ENCODE data around the gene SEMA3E.

Gene SEMA3E

DNA sequence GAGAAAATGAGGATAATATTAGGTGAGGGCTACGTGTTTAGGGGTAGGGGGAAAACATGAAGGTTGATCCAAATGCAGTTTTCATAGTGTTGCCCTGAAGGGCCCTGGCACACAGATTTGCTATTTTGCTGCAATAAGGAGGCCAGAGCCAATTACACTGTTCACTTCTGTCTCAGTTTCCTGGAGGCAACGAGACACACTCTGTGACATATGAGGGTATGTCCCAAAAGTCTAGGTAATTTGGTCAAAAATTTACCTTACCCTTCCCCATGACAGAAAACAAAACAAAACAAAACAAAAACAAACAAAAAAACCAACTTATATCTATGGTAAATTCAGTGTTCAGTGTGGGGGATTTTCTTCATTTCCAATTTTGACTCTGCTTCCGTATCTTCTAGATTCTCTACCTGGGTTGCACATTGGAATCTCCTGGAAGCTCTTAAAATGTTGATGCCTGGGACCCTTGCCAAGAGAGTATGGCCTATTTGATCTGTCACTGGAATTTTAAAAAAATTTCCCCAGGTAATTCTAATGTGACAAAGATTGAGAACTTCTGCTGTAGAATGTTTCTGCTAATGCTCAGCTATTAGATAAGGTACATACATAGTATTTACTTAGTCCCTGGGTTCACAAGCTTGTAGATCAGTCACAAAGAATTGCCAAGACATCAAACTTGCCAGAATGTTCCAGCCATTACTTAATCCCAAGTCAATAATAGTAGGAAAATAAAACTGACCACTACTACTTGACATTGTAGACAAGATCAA is 139.5 kb downstream of the SEMA3E start:
- H3K4me1 Mint-ChIP-seq, result no peaks in the 10 kb centered on the region
- peaks cover 8% of the 10 kb centered on the region for H3K9me3 Mint-ChIP-seq
- H3K4me3 Mint-ChIP-seq, result no peak overlapping the region
- no peak overlapping the region for H3K27ac Mint-ChIP-seq
- H3K36me3 Mint-ChIP-seq (ENCODE audit: low read depth), result no peaks in the 10 kb centered on the region
- ATAC-seq (no peak), DNase-seq (no peak)
- no peaks in the 10 kb centered on the region for H3K27me3 Mint-ChIP-seq

DNA sequence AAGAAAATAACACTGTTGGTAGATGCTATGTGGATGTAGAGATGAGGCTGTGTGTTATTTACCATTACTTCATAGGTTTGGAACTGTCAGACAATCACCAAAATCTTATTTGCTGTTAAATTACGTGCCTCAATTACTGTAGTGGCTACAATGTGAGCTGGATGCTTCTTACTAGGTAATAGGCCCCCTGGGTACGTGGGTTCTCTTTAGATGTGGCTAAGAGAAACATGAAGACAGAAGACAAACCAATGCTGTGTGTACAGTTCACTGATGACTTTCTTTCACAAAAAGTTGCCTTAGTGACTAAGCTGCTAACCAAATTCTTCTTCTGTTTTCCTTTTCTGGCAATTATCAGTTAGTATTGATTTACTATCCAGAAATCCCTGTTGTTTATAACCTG is 144.6 kb downstream of the SEMA3E start:
- no peaks in the 10 kb centered on the region for H3K27me3 Mint-ChIP-seq
- no peak overlapping the region for H3K4me3 Mint-ChIP-seq
- H3K9me3 Mint-ChIP-seq, result peaks cover 4% of the 10 kb centered on the region
- DNase-seq (no peak), ATAC-seq (no peak)
- no peak overlapping the region for H3K27ac Mint-ChIP-seq
- no peaks in the 10 kb centered on the region for H3K36me3 Mint-ChIP-seq (ENCODE audit: low read depth)
- H3K4me1 Mint-ChIP-seq, result no peaks in the 10 kb centered on the region

- no peaks in the 10 kb centered on the region for H3K9me3 Mint-ChIP-seq
- H3K27ac Mint-ChIP-seq, result no peak overlapping the region
- no peaks in the 10 kb centered on the region for H3K4me1 Mint-ChIP-seq
- no peak overlapping the region for H3K4me3 Mint-ChIP-seq
- H3K36me3 Mint-ChIP-seq (ENCODE audit: low read depth), result no peaks in the 10 kb centered on the region
- DNase-seq (no peak), ATAC-seq (no peak)
- no peaks in the 10 kb centered on the region for H3K27me3 Mint-ChIP-seq
Measured at GRCh38 chr7:83502636-83503035, 146.3 kb downstream of the SEMA3E start.

GRCh38 chr7:83494683-83495082 is 154.3 kb downstream of the SEMA3E start:
- no peak for ATAC-seq
- Mint-ChIP-seq H3K9me3 (no peaks in the 10 kb centered on the region), H3K27ac (no peak overlapping the region), H3K4me3 (no peak overlapping the region), H3K4me1 (no peaks in the 10 kb centered on the region), H3K27me3 (no peaks in the 10 kb centered on the region), H3K36me3 (ENCODE audit: low read depth) (no peaks in the 10 kb centered on the region)
- no peak for DNase-seq

GRCh38 chr7:83492802-83493201 is 156.1 kb downstream of the SEMA3E start:
- H3K4me3 Mint-ChIP-seq, result no peak overlapping the region
- H3K4me1 Mint-ChIP-seq, result no peaks in the 10 kb centered on the region
- ATAC-seq (no peak), DNase-seq (no peak)
- H3K27ac Mint-ChIP-seq, result no peak overlapping the region
- no peaks in the 10 kb centered on the region for H3K27me3 Mint-ChIP-seq
- no peaks in the 10 kb centered on the region for H3K36me3 Mint-ChIP-seq (ENCODE audit: low read depth)
- H3K9me3 Mint-ChIP-seq, result no peaks in the 10 kb centered on the region

DNA sequence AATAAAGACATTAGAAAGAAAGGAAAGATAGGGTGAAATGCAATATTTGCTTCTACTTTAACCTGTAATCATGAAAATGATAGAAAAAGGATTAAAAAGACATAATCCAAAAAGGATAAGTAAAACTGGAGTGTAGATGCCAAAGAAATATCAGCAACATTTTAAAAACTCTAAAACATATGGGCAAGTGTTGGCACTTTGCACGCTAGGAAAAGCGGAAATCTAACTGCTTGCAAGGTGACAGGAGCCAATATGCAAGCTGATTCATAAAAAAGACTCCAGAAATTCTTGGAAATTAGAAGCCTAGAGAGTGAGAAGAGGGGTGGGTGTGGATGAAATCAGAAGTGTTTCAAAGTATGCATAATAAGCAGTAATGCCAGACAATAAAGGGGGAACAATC is 161.1 kb downstream of the SEMA3E start:
- Mint-ChIP-seq H3K27ac (no peak overlapping the region), H3K4me1 (no peaks in the 10 kb centered on the region), H3K9me3 (peaks cover 9% of the 10 kb centered on the region), H3K4me3 (no peak overlapping the region), H3K36me3 (ENCODE audit: low read depth) (no peaks in the 10 kb centered on the region), H3K27me3 (no peaks in the 10 kb centered on the region)
- ATAC-seq, result no peak
- no peak for DNase-seq

- DNase-seq (no peak), ATAC-seq (no peak)
- no peak overlapping the region for H3K27ac Mint-ChIP-seq
- no peak overlapping the region for H3K4me3 Mint-ChIP-seq
- H3K27me3 Mint-ChIP-seq, result no peaks in the 10 kb centered on the region
- H3K9me3 Mint-ChIP-seq, result peaks cover 13% of the 10 kb centered on the region
- H3K36me3 Mint-ChIP-seq (ENCODE audit: low read depth), result no peaks in the 10 kb centered on the region
- H3K4me1 Mint-ChIP-seq, result no peaks in the 10 kb centered on the region
Measured at GRCh38 chr7:83486957-83487356, 162.0 kb downstream of the SEMA3E start.

GRCh38 chr7:83486536-83486935 is 162.4 kb downstream of the SEMA3E start:
- DNase-seq (no peak), ATAC-seq (no peak)
- Mint-ChIP-seq H3K4me1 (no peaks in the 10 kb centered on the region), H3K36me3 (ENCODE audit: low read depth) (no peaks in the 10 kb centered on the region), H3K27me3 (no peaks in the 10 kb centered on the region), H3K27ac (no peak overlapping the region), H3K9me3 (peaks cover 13% of the 10 kb centered on the region), H3K4me3 (no peak overlapping the region)

- H3K27ac Mint-ChIP-seq, result no peak overlapping the region
- H3K27me3 Mint-ChIP-seq, result no peaks in the 10 kb centered on the region
- no peak overlapping the region for H3K4me3 Mint-ChIP-seq
- H3K36me3 Mint-ChIP-seq (ENCODE audit: low read depth), result no peaks in the 10 kb centered on the region
- H3K4me1 Mint-ChIP-seq, result no peaks in the 10 kb centered on the region
- ATAC-seq (no peak), DNase-seq (no peak)
- peaks cover 13% of the 10 kb centered on the region for H3K9me3 Mint-ChIP-seq
Measured at GRCh38 chr7:83484826-83485225, 164.1 kb downstream of the SEMA3E start.

GRCh38 chr7:83484266-83484665 is 164.7 kb downstream of the SEMA3E start:
- Mint-ChIP-seq H3K9me3 (peaks cover 13% of the 10 kb centered on the region), H3K27me3 (no peaks in the 10 kb centered on the region), H3K4me3 (no peak overlapping the region), H3K36me3 (ENCODE audit: low read depth) (no peaks in the 10 kb centered on the region), H3K4me1 (no peaks in the 10 kb centered on the region), H3K27ac (no peak overlapping the region)
- ATAC-seq (no peak), DNase-seq (no peak)

DNA sequence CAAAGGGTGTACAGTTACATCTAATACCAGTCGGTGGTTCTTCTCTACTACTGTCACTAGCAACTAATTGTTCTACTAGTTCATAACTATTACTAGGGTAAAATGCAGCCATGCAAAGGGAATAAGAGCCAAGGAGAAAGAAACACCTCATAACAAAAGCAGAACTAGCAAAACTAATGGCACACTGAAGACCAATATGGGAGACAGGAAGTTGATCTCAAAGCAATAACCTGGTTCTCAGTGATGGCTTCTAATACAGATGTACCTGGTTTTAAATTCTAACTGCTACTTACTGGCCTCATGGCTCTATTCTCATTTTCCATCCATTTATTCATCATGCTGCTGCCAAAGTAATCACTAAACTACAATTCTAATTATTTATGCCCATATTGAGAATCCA is 170.3 kb downstream of the SEMA3E start:
- Mint-ChIP-seq H3K27me3 (no peaks in the 10 kb centered on the region), H3K27ac (no peak overlapping the region), H3K4me1 (no peaks in the 10 kb centered on the region), H3K4me3 (no peak overlapping the region), H3K36me3 (ENCODE audit: low read depth) (no peaks in the 10 kb centered on the region), H3K9me3 (peaks cover 4% of the 10 kb centered on the region)
- ATAC-seq (no peak), DNase-seq (no peak)

GRCh38 chr7:83476511-83477050 is 172.4 kb downstream of the SEMA3E start:
- DNase-seq (no peak), ATAC-seq (no peak)
- Mint-ChIP-seq H3K27me3 (no peaks in the 10 kb centered on the region), H3K27ac (no peak overlapping the region), H3K9me3 (no peaks in the 10 kb centered on the region), H3K36me3 (ENCODE audit: low read depth) (no peaks in the 10 kb centered on the region), H3K4me3 (no peak overlapping the region), H3K4me1 (no peaks in the 10 kb centered on the region)

GRCh38 chr7:83475420-83475819 is 173.5 kb downstream of the SEMA3E start:
- Mint-ChIP-seq H3K9me3 (no peaks in the 10 kb centered on the region), H3K27ac (no peak overlapping the region), H3K27me3 (no peaks in the 10 kb centered on the region), H3K4me3 (no peak overlapping the region), H3K4me1 (no peaks in the 10 kb centered on the region), H3K36me3 (ENCODE audit: low read depth) (no peaks in the 10 kb centered on the region)
- ATAC-seq (no peak), DNase-seq (no peak)

- Mint-ChIP-seq H3K4me3 (no peak overlapping the region), H3K4me1 (no peaks in the 10 kb centered on the region), H3K27ac (no peak overlapping the region), H3K27me3 (no peaks in the 10 kb centered on the region), H3K9me3 (no peaks in the 10 kb centered on the region), H3K36me3 (ENCODE audit: low read depth) (no peaks in the 10 kb centered on the region)
- DNase-seq (no peak), ATAC-seq (no peak)
Measured at GRCh38 chr7:83472376-83472775, 176.6 kb downstream of the SEMA3E start.

- DNase-seq (no peak), ATAC-seq (no peak)
- no peaks in the 10 kb centered on the region for H3K36me3 Mint-ChIP-seq (ENCODE audit: low read depth)
- H3K4me3 Mint-ChIP-seq, result no peak overlapping the region
- H3K4me1 Mint-ChIP-seq, result no peaks in the 10 kb centered on the region
- no peak overlapping the region for H3K27ac Mint-ChIP-seq
- no peaks in the 10 kb centered on the region for H3K27me3 Mint-ChIP-seq
- no peaks in the 10 kb centered on the region for H3K9me3 Mint-ChIP-seq
Measured at GRCh38 chr7:83469491-83469890, 179.4 kb downstream of the SEMA3E start.

GRCh38 chr7:83469076-83469475 is 179.9 kb downstream of the SEMA3E start:
- Mint-ChIP-seq H3K4me1 (no peaks in the 10 kb centered on the region), H3K36me3 (ENCODE audit: low read depth) (no peaks in the 10 kb centered on the region), H3K27me3 (no peaks in the 10 kb centered on the region), H3K9me3 (no peaks in the 10 kb centered on the region), H3K27ac (no peak overlapping the region), H3K4me3 (no peak overlapping the region)
- no peak for DNase-seq
- no peak for ATAC-seq
